A673 (cell line): Measurements from ENCODE around the gene ZMYND11. TPM values are rescaled to one million over a fixed set of nuclear protein-coding genes. Genes with fewer than 3 reads are reported as not detected.

Experiments
- BruUV-seq: library from RNA; stranded (reverse); fragments of 400-500 nt; replicated peaks from 2 replicates; lab custom pipeline; 2021; lab: Mats Ljungman, UMichigan
- CTCF ChIA-PET: fragments of 300-600 bp; sonication (Branson Sonifier 250); formaldehyde crosslinking; loops from one replicate; lab custom pipeline; 2022; ENCODE audit warnings: antibody characterized with exemption; lab: Charles Lee
- POLR2A ChIA-PET: fragments of 300-600 bp; sonication (Branson Sonifier 250); formaldehyde crosslinking; loops from one replicate; lab custom pipeline; 2022; ENCODE audit warnings: antibody characterized with exemption; ENCODE audit not compliant: low non-redundant PET; lab: Charles Lee
- DNase-seq: peaks from one replicate; pipeline ENCODE4 v3.0.0-alpha.2; 2015; ENCODE audit warnings: low spot score
- H3K27ac ChIP-seq: fragments of 200-600 bp; sonication (generic); 2 replicates; pipeline ENCODE4 v1.5.1; 2016; ENCODE audit warnings: mixed run types, low read depth, mild to moderate bottlenecking, mixed read lengths, antibody characterized with exemption, low read length; ENCODE audit not compliant: poor library complexity, severe bottlenecking
- H3K27me3 ChIP-seq: fragments of 200-600 bp; sonication (generic); replicated peaks from 2 replicates; pipeline ENCODE4 v1.6.1; 2017; ENCODE audit warnings: mixed run types, low read depth, mild to moderate bottlenecking, mixed read lengths, antibody characterized with exemption, low read length; ENCODE audit not compliant: insufficient read depth, poor library complexity
- H3K36me3 ChIP-seq: fragments of 200-600 bp; sonication (generic); 2 replicates; pipeline ENCODE4 v1.6.1; 2016; ENCODE audit warnings: mixed run types, mild to moderate bottlenecking, mixed read lengths, antibody characterized with exemption, low read length; ENCODE audit not compliant: insufficient read depth, poor library complexity, severe bottlenecking
- H3K4me1 ChIP-seq: fragments of 200-600 bp; sonication (generic); 2 replicates; pipeline ENCODE4 v1.6.1; 2017; ENCODE audit warnings: mixed run types, mild to moderate bottlenecking, mixed read lengths, antibody characterized with exemption, low read length; ENCODE audit not compliant: insufficient read depth, poor library complexity, severe bottlenecking
- H3K4me3 ChIP-seq: fragments of 200-600 bp; sonication (generic); 2 replicates; pipeline ENCODE4 v1.5.1; 2016; ENCODE audit warnings: low read depth, mixed run types, mild to moderate bottlenecking, mixed read lengths, low read length; ENCODE audit not compliant: poor library complexity, severe bottlenecking
- H3K9me3 ChIP-seq: fragments of 200-600 bp; sonication (generic); 2 replicates; pipeline ENCODE4 v1.6.1; 2016; ENCODE audit warnings: mixed run types, low read depth, mild to moderate bottlenecking, mixed read lengths, antibody characterized with exemption, low read length; ENCODE audit not compliant: poor library complexity, severe bottlenecking
- EZH2 ChIP-seq: fragments of 200-600 bp; sonication (generic); IDR thresholded peaks from 2 replicates; pipeline ENCODE4 v1.6.1; 2017; ENCODE audit warnings: borderline replicate concordance, low read depth, mild to moderate bottlenecking, mixed read lengths, antibody characterized with exemption, low read length; ENCODE audit not compliant: poor library complexity, severe bottlenecking
- intact Hi-C: fragments of 100-400 bp; cut with micrococcal nuclease; formaldehyde crosslinking; loops from one replicate; pipeline ENCODE4 v1.10.0; 2022; ENCODE audit not compliant: unreplicated experiment
- total RNA-seq: library from RNA; stranded (reverse); gene quantifications from 2 replicates; pipeline ENCODE4 v1.2.3, GENCODE V29; 2021
- TF ChIP-seq, protein P1 (sequence below): fragments of 300-800, 200-600 bp; sonication (generic); conservative IDR thresholded peaks from 2 replicates; pipeline ENCODE4 v1.5.1; 2017; ENCODE audit warnings: low read depth, mild to moderate bottlenecking, antibody characterized with exemption, low read length, moderate library complexity, mixed read lengths

The ZMYND11 gene
- total RNA-seq, 1 experiment from 2014 or later = 82.8 TPM

DNA sequence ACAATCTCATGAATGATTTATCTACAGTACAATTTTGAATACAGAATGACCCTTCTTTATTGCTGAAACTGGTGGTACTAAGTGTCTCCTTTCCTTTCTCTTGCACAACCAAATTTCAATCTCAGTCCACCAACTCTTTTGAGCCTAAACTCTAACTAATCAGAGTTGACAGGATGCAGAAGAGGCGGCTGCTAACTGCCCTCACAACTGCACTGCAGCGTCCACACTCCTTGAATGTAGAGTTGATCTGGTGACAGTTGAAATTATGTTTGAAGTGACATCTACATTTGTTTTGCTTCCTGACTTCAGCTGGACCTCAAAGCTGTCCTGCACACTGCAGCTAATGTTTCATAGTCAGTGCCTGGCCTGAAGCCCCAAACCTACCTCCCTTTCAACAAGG, 139.6 kb downstream of the ZMYND11 start:
- Histone ChIP-seq H3K27ac (no peak overlapping the region), H3K36me3 (no peaks in the 10 kb centered on the region), H3K9me3 (no peaks in the 10 kb centered on the region), H3K4me1 (no peaks in the 10 kb centered on the region), H3K27me3 (no peaks in the 10 kb centered on the region), H3K4me3 (no peak overlapping the region)
- CTCF ChIA-PET = no interaction called here
- intact Hi-C loops = no loop called here
- DNase-seq = no peak
- no peak for TF ChIP-seq EZH2
- TF ChIP-seq, protein P1, sequence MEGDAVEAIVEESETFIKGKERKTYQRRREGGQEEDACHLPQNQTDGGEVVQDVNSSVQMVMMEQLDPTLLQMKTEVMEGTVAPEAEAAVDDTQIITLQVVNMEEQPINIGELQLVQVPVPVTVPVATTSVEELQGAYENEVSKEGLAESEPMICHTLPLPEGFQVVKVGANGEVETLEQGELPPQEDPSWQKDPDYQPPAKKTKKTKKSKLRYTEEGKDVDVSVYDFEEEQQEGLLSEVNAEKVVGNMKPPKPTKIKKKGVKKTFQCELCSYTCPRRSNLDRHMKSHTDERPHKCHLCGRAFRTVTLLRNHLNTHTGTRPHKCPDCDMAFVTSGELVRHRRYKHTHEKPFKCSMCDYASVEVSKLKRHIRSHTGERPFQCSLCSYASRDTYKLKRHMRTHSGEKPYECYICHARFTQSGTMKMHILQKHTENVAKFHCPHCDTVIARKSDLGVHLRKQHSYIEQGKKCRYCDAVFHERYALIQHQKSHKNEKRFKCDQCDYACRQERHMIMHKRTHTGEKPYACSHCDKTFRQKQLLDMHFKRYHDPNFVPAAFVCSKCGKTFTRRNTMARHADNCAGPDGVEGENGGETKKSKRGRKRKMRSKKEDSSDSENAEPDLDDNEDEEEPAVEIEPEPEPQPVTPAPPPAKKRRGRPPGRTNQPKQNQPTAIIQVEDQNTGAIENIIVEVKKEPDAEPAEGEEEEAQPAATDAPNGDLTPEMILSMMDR = no peak
- POLR2A ChIA-PET = no interaction called here
- no TSS peak for BruUV-seq

DNA sequence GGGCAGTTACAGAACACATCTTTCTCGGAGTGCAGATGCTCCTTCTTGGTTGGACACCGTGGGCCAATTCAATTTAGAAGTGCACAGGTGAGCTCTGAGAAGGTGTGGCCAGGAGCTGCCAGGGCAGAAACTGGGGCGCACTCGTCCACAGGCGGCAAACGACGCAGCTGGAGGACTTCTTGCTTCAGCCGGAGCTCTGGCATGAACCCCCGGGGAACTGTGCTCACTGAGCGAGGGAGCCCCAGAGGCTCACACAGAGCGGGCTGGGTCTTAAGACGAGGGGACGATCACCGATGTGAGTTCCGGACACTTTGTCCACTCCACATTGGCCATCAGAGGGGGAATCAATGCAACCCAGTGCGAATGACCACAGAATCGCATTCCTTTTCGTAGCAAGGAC, 140.4 kb downstream of the ZMYND11 start:
- Histone ChIP-seq H3K4me3 (no peak overlapping the region), H3K27me3 (no peaks in the 10 kb centered on the region), H3K9me3 (no peaks in the 10 kb centered on the region), H3K36me3 (no peaks in the 10 kb centered on the region), H3K4me1 (no peaks in the 10 kb centered on the region), H3K27ac (no peak overlapping the region)
- ChIA-PET CTCF (no interaction called here), POLR2A (no interaction called here)
- intact Hi-C loops = no loop called here
- TF ChIP-seq EZH2 = no peak
- TF ChIP-seq, protein P1 = no peak
- DNase-seq = no peak
- BruUV-seq = no TSS peak

DNA sequence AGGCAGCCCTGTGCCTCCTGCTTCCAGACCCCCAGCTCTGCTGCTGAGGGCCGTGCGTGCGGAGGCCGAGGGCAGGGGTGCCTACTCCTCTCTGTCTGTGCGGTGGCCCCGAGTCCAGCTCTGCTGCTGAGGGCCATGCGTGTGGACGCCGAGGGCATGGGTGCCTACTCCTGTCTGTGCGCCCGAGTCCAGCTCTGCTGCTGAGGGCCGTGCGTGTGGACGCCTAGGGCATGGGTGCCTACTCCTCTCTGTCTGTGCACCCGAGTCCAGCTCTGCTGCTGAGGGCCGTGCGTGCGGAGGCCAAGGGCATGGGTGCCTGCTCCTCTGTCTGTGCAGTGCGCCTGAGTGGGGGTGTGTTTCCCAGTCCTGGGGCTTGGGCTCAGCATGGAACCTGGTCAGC, 142.7 kb downstream of the ZMYND11 start:
- POLR2A ChIA-PET = no interaction called here
- intact Hi-C loops = no loop called here
- DNase-seq = no peak
- Histone ChIP-seq H3K9me3 (no peaks in the 10 kb centered on the region), H3K4me1 (no peaks in the 10 kb centered on the region), H3K27ac (no peak overlapping the region), H3K4me3 (no peak overlapping the region), H3K27me3 (no peaks in the 10 kb centered on the region), H3K36me3 (no peaks in the 10 kb centered on the region)
- TF ChIP-seq, protein P1 = no peak
- no peak for TF ChIP-seq EZH2
- BruUV-seq = no TSS peak
- CTCF ChIA-PET = no interaction called here
